Transverse colon (tissue), 4 donors: ENCODE results near the gene GRIFIN. TPM values are rescaled to one million over a fixed set of nuclear protein-coding genes. Genes with fewer than 3 reads are reported as not detected.

Experiments used
- DNase-seq: peaks from one replicate; pipeline ENCODE4 v3.0.0-alpha.2; 2019
- H3K27ac ChIP-seq, 4 donors: fragments of 200-600 bp; sonication (generic); 2 replicates each; pipeline ENCODE4 v1.5.1; 2016 to 2018; ENCODE audit warnings: inconsistent platforms in 4 of 4
- H3K27me3 ChIP-seq: fragments of 200-600 bp; sonication (generic); 2 replicates; pipeline ENCODE4 v1.5.1; 2017; ENCODE audit warnings: inconsistent platforms
- H3K36me3 ChIP-seq, 4 donors: fragments of 200-600 bp; sonication (generic); 2 replicates each; pipeline ENCODE4 v1.5.1; 2017 to 2019; ENCODE audit warnings: inconsistent platforms in 4 of 4
- H3K4me1 ChIP-seq, 4 donors: fragments of 200-600 bp; sonication (generic); 2 replicates each; pipeline ENCODE4 v1.5.1; 2017 to 2020; ENCODE audit warnings: inconsistent platforms in 4 of 4
- H3K4me3 ChIP-seq, 4 donors: fragments of 200-600 bp; sonication (generic); 1 replicate in 1 of 4; 2 replicates in 3 of 4; pipeline versions ENCODE4 v1.5.1 to v1.6.1; 2017 to 2019; ENCODE audit warnings: inconsistent platforms in 4 of 4
- H3K9me3 ChIP-seq, 2 donors: fragments of 200-600 bp; sonication (generic); 2 replicates each; pipeline ENCODE4 v1.5.1; 2017 to 2019; ENCODE audit warnings: inconsistent platforms in 2 of 2
- CTCF ChIP-seq, 5 experiments: fragments of 200-600 bp in 3 of 5; fragments of 450-650 bp in 2 of 5; sonication (generic) in 3 of 5; IDR thresholded peaks; 1 replicate in 2 of 5; 2 replicates in 3 of 5; pipeline ENCODE4 v1.5.1; 2016 to 2017; ENCODE audit warnings: antibody characterized with exemption in 5 of 5, inconsistent platforms in 3 of 5, mild to moderate bottlenecking in 2 of 5, moderate library complexity in 1 of 5
- EP300 ChIP-seq: sonication (generic); formaldehyde crosslinking; IDR thresholded peaks from one replicate; pipeline ENCODE4 v1.6.1; 2017; ENCODE audit warnings: antibody characterized with exemption, low read depth
- POLR2A ChIP-seq: fragments of 450-650 bp; IDR thresholded peaks from one replicate; pipeline ENCODE4 v1.6.1; 2016; ENCODE audit warnings: antibody characterized with exemption, mild to moderate bottlenecking, moderate library complexity
- POLR2AphosphoS5 ChIP-seq, 3 donors: sonication (generic); formaldehyde crosslinking; IDR thresholded peaks; one replicate each; pipeline ENCODE4 v1.6.1; 2016; ENCODE audit warnings: antibody characterized with exemption in 3 of 3
- WGBS, 2 donors: methylation state at CpG; one replicate each; pipeline ENCODE4 v1.1.5; 2018; ENCODE audit warnings: low coverage in 1 of 2; 5-methylcytosine and 5-hydroxymethylcytosine counted together
- in situ Hi-C, 4 donors: fragments of 200-750 bp; cut with MboI; loops; one replicate each; pipeline versions ENCODE4 v1.15.0 to v1.15.1; 2017; ENCODE audit warnings: low sequenced_read_pairs in 3 of 4, low pct_ligation_motif_present in 1 of 4, low pct_unique_long_range_greater_than_20kb in 1 of 4
- intact Hi-C: fragments of 100-400 bp; cut with DNase I; formaldehyde crosslinking; loops from one replicate; pipeline ENCODE4 v1.15.1; 2023; ENCODE audit warnings: low total_unique reads
- total RNA-seq, 4 donors: library from RNA; depleted of rRNA; stranded (reverse); fragments of >200 nt; gene quantifications; one replicate each; pipeline ENCODE4 v1.1.0, GENCODE V29; 2016

The GRIFIN gene
- total RNA-seq, 4 donors from 2014 or later: not detected

- Histone ChIP-seq H3K9me3 (no peaks in the 10 kb centered on the region), H3K4me3 (no peak overlapping the region), H3K4me1 (peaks cover 22 to 39% (median 37%) of the 10 kb centered on the region in 4 donors), H3K27me3 (peaks cover 7% of the 10 kb centered on the region), H3K27ac (no peak overlapping the region), H3K36me3 (no peaks in the 10 kb centered on the region)
- intact Hi-C loops: no loop called here
- in situ Hi-C loops: no loop called here
- WGBS, 2 donors: 78 to 88% methylated on average over 9 of the region's 9 CpGs
- TF ChIP-seq EP300 (no peak), CTCF (IDR thresholded peaks at IDR 0.05) (no peak), POLR2A (no peak), POLR2AphosphoS5 (IDR thresholded peaks at IDR 0.05) (no peak)
- DNase-seq: no peak
Measured at GRCh38 chr7:2514473-2515423, 38.5 kb upstream of the GRIFIN start.

GRCh38 chr7:2513702-2514101, 37.5 kb upstream of the GRIFIN start:
- Histone ChIP-seq H3K36me3 (no peaks in the 10 kb centered on the region), H3K4me1 (peaks cover 17 to 37% (median 35%) of the 10 kb centered on the region in 4 donors), H3K9me3 (no peaks in the 10 kb centered on the region), H3K27ac (no peak overlapping the region), H3K27me3 (peaks cover 5% of the 10 kb centered on the region), H3K4me3 (no peak overlapping the region)
- 100% methylated on average over 4 of the region's 7 CpGs; no CpG with 5 or more reads in 1 of the 2 donors for WGBS, 2 donors
- no peak for DNase-seq
- intact Hi-C loops: no loop called here
- no peak for TF ChIP-seq CTCF (IDR thresholded peaks at IDR 0.05)
- TF ChIP-seq EP300: no peak
- TF ChIP-seq POLR2A: no peak
- no peak for TF ChIP-seq POLR2AphosphoS5 (IDR thresholded peaks at IDR 0.05)
- in situ Hi-C loops: no loop called here

DNA sequence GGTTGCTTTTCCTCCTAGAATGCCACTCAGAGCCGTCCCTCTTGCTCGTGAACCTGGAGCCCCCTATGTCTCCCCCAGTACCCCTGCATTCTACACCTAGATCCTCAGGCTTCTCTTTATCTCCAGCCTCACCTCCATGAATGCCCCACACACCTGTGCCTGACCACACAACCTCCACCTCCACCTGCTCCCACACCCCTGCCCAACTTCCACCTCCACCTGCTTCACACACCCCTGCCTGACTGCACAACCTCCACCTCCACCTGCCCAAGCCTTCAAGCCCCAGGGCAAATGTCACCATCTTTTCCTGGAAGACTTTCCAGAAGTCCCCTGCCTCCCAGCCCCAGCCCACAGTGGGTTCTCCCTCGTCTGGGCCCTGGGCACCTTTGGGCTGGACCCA, 36.5 kb upstream of the GRIFIN start:
- H3K36me3 ChIP-seq: no peaks in the 10 kb centered on the region
- WGBS, 2 donors: 83% methylated on average over 3 of the region's 3 CpGs; no CpG with 5 or more reads in 1 of the 2 donors
- TF ChIP-seq CTCF (IDR thresholded peaks at IDR 0.05) (no peak), POLR2AphosphoS5 (IDR thresholded peaks at IDR 0.05) (no peak), EP300 (no peak), POLR2A (no peak)
- H3K27me3 ChIP-seq: no peaks in the 10 kb centered on the region
- no peak overlapping the region for H3K4me3 ChIP-seq
- DNase-seq: no peak
- intact Hi-C loops (no loop called here), in situ Hi-C loops (no loop called here)
- peaks cover 15 to 36% (median 28%) of the 10 kb centered on the region in 4 donors for H3K4me1 ChIP-seq
- H3K9me3 ChIP-seq: no peaks in the 10 kb centered on the region
- H3K27ac ChIP-seq: peak overlapping the region in 1 of 4 donors; percentile 63

- peak in 1 of 3 donors; percentile 29 for TF ChIP-seq POLR2AphosphoS5 (IDR thresholded peaks at IDR 0.05)
- peak; percentile 11 for TF ChIP-seq POLR2A
- TF ChIP-seq CTCF (IDR thresholded peaks at IDR 0.05): no peak
- no peak for TF ChIP-seq EP300
- peak; percentile 42 for DNase-seq
- Histone ChIP-seq H3K9me3 (no peaks in the 10 kb centered on the region), H3K36me3 (no peaks in the 10 kb centered on the region), H3K4me3 (no peak overlapping the region), H3K27me3 (no peaks in the 10 kb centered on the region), H3K27ac (peak overlapping the region; percentile 50 to 65 (median 64)), H3K4me1 (peaks cover 15 to 37% (median 28%) of the 10 kb centered on the region in 4 donors)
- intact Hi-C loops (no loop called here), in situ Hi-C loops (no loop called here)
- 26% methylated on average over 12 of the region's 12 CpGs; no CpG with 5 or more reads in 1 of the 2 donors for WGBS, 2 donors
Measured at GRCh38 chr7:2512179-2512661, 36.0 kb upstream of the GRIFIN start.
